ENCODE results near the gene MBOAT2. TPM values are rescaled to one million over a fixed set of nuclear protein-coding genes. Genes with fewer than 3 reads are reported as not detected.

Gene MBOAT2
- total RNA-seq, 6 donors from 2014 or later, result 18.8 to 39.2 (median 24.1) TPM

GRCh38 chr2:9008951-9009664, 5.6 kb upstream of the MBOAT2 start:
- WGBS, 2 donors, result 63 to 82% methylated on average over 1 of the region's 1 CpG
- Histone ChIP-seq H3K4me3 (no peak overlapping the region), H3K27me3 (no peaks in the 10 kb centered on the region), H3K4me1 (peaks cover 3 to 9% (median 6%) of the 10 kb centered on the region in 4 donors), H3K36me3 (no peaks in the 10 kb centered on the region), H3K27ac (no peak overlapping the region), H3K9me3 (no peaks in the 10 kb centered on the region)
- ATAC-seq (ENCODE audit: low FRiP score in 2 of 2) (peak in 1 of 2 donors; percentile 29), DNase-seq (no peak)
- TF ChIP-seq POLR2AphosphoS5 (IDR thresholded peaks at IDR 0.05), result no peak
- TF ChIP-seq POLR2A (IDR thresholded peaks at IDR 0.05), result no peak
- TF ChIP-seq EP300 (IDR thresholded peaks at IDR 0.05), result no peak
- TF ChIP-seq CTCF (IDR thresholded peaks at IDR 0.05), result no peak

DNA sequence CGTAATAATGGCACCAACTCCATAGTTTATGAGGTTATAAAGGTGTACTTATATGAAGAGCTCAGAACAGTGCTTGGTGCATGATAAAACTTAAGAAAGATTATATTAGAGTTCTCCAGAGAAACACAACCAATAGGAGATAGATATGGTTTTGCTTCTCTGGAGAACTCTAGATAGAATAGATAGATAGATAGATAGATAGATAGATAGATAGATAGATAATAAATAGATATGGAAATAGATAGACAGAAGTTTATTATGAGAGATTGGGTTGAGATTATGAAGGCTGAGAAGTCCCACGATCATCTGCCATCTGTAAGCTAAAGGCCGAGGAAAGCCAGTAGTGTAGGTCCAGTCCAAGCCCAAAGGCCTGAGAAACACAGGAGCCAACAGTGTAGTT, 2.9 kb upstream of the MBOAT2 start:
- H3K4me1 ChIP-seq, result peaks cover 11 to 22% (median 14%) of the 10 kb centered on the region in 4 donors
- no peak for ATAC-seq (ENCODE audit: low FRiP score in 2 of 2)
- H3K9me3 ChIP-seq, result no peaks in the 10 kb centered on the region
- WGBS, 2 donors, result 93 to 95% methylated on average over 3 of the region's 3 CpGs
- TF ChIP-seq EP300 (IDR thresholded peaks at IDR 0.05) (no peak), POLR2AphosphoS5 (IDR thresholded peaks at IDR 0.05) (no peak), CTCF (IDR thresholded peaks at IDR 0.05) (no peak), POLR2A (IDR thresholded peaks at IDR 0.05) (no peak)
- H3K27ac ChIP-seq, result no peak overlapping the region
- H3K27me3 ChIP-seq, result no peaks in the 10 kb centered on the region
- H3K36me3 ChIP-seq, result no peaks in the 10 kb centered on the region
- no peak overlapping the region for H3K4me3 ChIP-seq
- DNase-seq, result no peak

DNA sequence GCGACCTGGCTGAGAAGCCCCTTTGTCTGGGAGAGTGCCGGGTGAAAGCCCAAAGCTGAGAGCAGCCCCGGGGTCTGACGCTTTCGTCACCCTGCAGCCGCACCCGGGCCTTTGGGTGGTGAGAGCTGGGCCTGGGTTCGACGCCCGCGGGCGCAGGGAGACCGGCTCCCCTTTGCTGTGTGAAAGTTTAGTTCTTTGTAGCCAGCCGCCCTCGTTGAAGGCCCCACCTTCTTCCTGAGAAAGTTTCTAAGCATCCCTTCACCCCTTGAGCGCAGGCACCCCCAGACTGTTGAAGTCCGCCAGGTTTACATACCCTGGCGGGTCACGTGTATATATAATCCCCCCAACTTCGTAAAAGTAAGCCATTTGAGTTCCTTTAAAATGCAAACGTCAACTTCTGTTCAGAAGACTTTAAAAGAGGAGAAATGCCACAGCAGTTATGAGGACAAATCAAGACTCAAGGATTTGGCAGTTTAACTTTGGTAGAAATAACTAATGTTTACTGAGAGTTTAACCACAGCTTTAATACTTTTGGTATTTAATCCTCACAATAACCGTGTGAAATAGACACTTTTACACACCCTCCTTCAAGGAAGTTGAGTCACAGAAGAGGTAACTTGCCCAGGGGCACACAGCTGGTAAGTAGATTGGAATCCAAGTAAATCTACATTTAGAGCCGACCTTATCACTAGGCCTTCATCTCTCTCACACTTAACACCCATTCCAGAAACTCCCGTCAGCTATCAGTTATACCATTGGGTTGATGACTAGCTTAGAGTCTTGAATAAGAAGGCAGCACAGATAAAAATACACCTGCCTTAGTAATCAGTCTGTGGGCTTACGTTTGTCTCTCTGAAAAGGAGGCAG, 1.1 kb upstream of the MBOAT2 start:
- H3K27ac ChIP-seq, result peak overlapping the region; percentile 91 to 95 (median 94)
- no peaks in the 10 kb centered on the region for H3K9me3 ChIP-seq
- 20% methylated on average over 20 to 25 of the region's 25 CpGs for WGBS, 2 donors
- H3K36me3 ChIP-seq, result no peaks in the 10 kb centered on the region
- H3K4me3 ChIP-seq, result peak overlapping the region; percentile 76 to 90 (median 89)
- TF ChIP-seq POLR2A (IDR thresholded peaks at IDR 0.05), result no peak
- TF ChIP-seq POLR2AphosphoS5 (IDR thresholded peaks at IDR 0.05), result no peak
- no peak for TF ChIP-seq CTCF (IDR thresholded peaks at IDR 0.05)
- TF ChIP-seq EP300 (IDR thresholded peaks at IDR 0.05), result no peak
- DNase-seq (no peak), ATAC-seq (ENCODE audit: low FRiP score in 2 of 2) (peak in 1 of 2 donors; percentile 20)
- H3K4me1 ChIP-seq, result peaks cover 12 to 27% (median 20%) of the 10 kb centered on the region in 4 donors
- H3K27me3 ChIP-seq, result no peaks in the 10 kb centered on the region

DNA sequence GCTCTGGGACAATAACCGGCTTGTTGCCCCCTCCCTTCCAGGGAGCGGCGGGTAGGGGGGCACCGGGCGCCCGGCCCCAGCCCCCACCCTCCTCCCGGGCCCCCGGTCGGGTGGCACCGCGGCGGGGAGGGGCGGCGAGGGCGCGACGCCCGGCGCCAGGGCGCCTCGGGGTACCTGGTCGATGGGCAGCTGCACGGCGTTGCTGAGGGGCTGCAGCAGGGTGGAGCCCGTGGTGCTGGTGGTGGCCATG, 193 bp downstream of the MBOAT2 start:
- peak overlapping the region; percentile 78 to 90 (median 89) for H3K4me3 ChIP-seq
- no CpG with 5 or more reads among the region's 25 CpGs for WGBS, 2 donors
- TF ChIP-seq CTCF (IDR thresholded peaks at IDR 0.05), result no peak
- no peak for TF ChIP-seq POLR2AphosphoS5 (IDR thresholded peaks at IDR 0.05)
- TF ChIP-seq EP300 (IDR thresholded peaks at IDR 0.05), result no peak
- H3K27me3 ChIP-seq, result no peaks in the 10 kb centered on the region
- no peaks in the 10 kb centered on the region for H3K36me3 ChIP-seq
- H3K4me1 ChIP-seq, result peaks cover 12 to 27% (median 22%) of the 10 kb centered on the region in 4 donors
- no peak for ATAC-seq (ENCODE audit: low FRiP score in 2 of 2)
- H3K9me3 ChIP-seq, result no peaks in the 10 kb centered on the region
- H3K27ac ChIP-seq, result peak overlapping the region; percentile 81 to 95 (median 92)
- no peak for DNase-seq
